IPS-20b (cell line): ENCODE measurements around the gene SPRN.

Experiments used
- H3K27ac ChIP-seq: one replicate; pipeline ENCODE4 v1.5.1; 2013; ENCODE audit warnings: low read length
- H3K27me3 ChIP-seq: 2 replicates; pipeline ENCODE4 v1.6.1; 2013; ENCODE audit warnings: mild to moderate bottlenecking, low read length, inconsistent platforms; ENCODE audit not compliant: insufficient read depth
- H3K36me3 ChIP-seq: 2 replicates; pipeline ENCODE4 v1.6.1; 2013; ENCODE audit warnings: low read depth, mild to moderate bottlenecking, inconsistent platforms, low read length, moderate library complexity; ENCODE audit not compliant: insufficient read depth
- H3K4me1 ChIP-seq: 2 replicates; pipeline ENCODE4 v1.6.1; 2013; ENCODE audit warnings: mild to moderate bottlenecking, control low read depth, inconsistent platforms, low read length, moderate library complexity; ENCODE audit not compliant: insufficient read depth
- H3K4me3 ChIP-seq: 2 replicates; pipeline ENCODE4 v1.5.1; 2013; ENCODE audit warnings: mild to moderate bottlenecking, low read length, inconsistent platforms
- H3K9ac ChIP-seq: 2 replicates; pipeline ENCODE4 v1.6.1; 2013; ENCODE audit warnings: low read depth, mild to moderate bottlenecking, inconsistent platforms, low read length, moderate library complexity
- H3K9me3 ChIP-seq: 2 replicates; pipeline ENCODE4 v1.6.1; 2013; ENCODE audit warnings: mild to moderate bottlenecking, low read depth, low read length, inconsistent platforms; ENCODE audit not compliant: insufficient read depth

SPRN gene

GRCh38 chr10:133462512-133463305 lies 38.3 kb upstream of the SPRN start:
- no peaks in the 10 kb centered on the region for H3K4me1 ChIP-seq
- H3K27ac ChIP-seq, result no peak overlapping the region
- H3K9ac ChIP-seq, result no peak overlapping the region
- peaks cover 90% of the 10 kb centered on the region for H3K9me3 ChIP-seq
- H3K27me3 ChIP-seq, result no peaks in the 10 kb centered on the region
- no peak overlapping the region for H3K4me3 ChIP-seq
- H3K36me3 ChIP-seq, result no peaks in the 10 kb centered on the region

DNA sequence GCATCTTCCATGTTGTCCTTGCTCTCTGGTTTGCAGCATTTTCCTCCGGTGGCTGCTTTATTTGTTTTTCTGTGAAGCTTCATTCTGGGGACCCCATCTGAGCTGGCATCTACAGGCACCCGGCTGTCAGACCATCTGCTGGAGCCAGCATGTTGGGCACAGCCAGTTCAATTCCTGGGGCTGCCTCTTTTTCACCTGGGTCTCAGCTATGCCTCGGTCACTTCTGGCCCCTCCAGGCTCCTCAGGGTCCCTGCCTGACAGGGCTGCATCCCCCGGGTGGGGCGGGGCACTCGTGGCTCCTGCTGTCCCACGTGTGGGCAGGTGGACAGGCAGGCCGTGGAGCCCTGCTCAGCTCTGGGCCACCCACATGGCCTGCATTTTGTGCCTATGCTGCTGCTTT lies 37.4 kb upstream of the SPRN start:
- Histone ChIP-seq H3K27ac (no peak overlapping the region), H3K36me3 (no peaks in the 10 kb centered on the region), H3K9me3 (peaks cover 90% of the 10 kb centered on the region), H3K4me3 (no peak overlapping the region), H3K27me3 (no peaks in the 10 kb centered on the region), H3K4me1 (no peaks in the 10 kb centered on the region), H3K9ac (no peak overlapping the region)

DNA sequence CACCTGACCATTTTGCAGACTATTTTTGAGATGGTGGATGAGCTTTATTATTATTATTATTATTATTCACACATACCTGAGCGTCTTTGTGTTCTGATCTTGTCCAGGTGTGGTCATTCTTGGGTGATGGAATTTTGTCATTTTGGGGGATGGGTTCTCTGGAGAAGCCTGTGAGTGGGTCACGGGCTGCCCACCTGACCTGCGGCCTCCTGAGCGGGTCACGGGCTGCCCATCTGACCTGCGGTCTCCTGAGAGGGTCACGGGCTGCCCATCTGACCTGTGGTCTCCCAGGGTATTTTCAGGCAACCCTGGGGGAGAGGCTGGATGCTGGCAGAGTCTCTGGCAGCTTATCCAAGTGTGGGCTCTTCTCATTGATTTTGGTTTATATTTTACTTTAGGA lies 36.6 kb upstream of the SPRN start:
- Histone ChIP-seq H3K9ac (no peak overlapping the region), H3K36me3 (no peaks in the 10 kb centered on the region), H3K4me1 (no peaks in the 10 kb centered on the region), H3K4me3 (no peak overlapping the region), H3K9me3 (peaks cover 90% of the 10 kb centered on the region), H3K27me3 (no peaks in the 10 kb centered on the region), H3K27ac (no peak overlapping the region)

GRCh38 chr10:133460208-133460769 lies 35.9 kb upstream of the SPRN start:
- H3K4me3 ChIP-seq, result no peak overlapping the region
- H3K9ac ChIP-seq, result no peak overlapping the region
- no peak overlapping the region for H3K27ac ChIP-seq
- no peaks in the 10 kb centered on the region for H3K4me1 ChIP-seq
- H3K36me3 ChIP-seq, result no peaks in the 10 kb centered on the region
- no peaks in the 10 kb centered on the region for H3K27me3 ChIP-seq
- H3K9me3 ChIP-seq, result peaks cover 92% of the 10 kb centered on the region

DNA sequence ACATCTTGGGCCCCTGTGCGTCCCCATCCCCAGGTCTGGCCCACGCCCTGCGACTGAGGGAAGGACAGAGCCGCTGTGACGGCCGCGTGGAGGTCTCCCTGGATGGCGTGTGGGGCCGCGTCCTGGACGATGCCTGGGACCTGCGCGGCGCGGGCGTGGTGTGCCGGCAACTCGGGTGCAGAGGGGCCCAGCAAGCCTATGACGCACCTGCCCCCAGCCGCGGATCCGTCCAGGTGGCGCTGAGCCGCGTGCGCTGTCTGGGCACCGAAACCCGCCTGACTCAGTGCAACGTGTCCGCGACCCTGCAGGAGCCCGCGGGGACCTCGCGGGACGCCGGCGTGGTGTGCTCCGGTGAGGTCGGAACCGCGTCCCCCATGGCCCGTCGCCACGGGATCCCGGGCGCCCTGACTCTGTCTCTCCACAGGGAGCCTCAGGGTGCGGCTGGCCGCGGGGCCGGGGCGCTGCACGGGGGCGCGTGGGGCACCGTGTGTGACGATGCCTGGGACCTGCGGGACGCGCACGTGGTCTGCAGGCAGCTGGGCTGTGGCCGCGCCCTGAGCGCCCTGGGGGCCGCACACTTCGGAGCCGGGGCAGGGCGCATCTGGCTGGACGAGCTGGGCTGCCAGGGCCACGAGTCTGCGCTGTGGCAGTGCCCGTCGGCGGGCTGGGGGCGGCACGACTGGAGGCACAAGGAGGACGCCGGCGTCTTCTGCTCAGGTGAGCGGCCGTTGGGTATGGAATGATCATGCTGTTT lies 35.2 kb upstream of the SPRN start:
- Histone ChIP-seq H3K9me3 (peaks cover 93% of the 10 kb centered on the region), H3K4me3 (no peak overlapping the region), H3K4me1 (no peaks in the 10 kb centered on the region), H3K36me3 (no peaks in the 10 kb centered on the region), H3K27ac (no peak overlapping the region), H3K9ac (no peak overlapping the region), H3K27me3 (no peaks in the 10 kb centered on the region)

DNA sequence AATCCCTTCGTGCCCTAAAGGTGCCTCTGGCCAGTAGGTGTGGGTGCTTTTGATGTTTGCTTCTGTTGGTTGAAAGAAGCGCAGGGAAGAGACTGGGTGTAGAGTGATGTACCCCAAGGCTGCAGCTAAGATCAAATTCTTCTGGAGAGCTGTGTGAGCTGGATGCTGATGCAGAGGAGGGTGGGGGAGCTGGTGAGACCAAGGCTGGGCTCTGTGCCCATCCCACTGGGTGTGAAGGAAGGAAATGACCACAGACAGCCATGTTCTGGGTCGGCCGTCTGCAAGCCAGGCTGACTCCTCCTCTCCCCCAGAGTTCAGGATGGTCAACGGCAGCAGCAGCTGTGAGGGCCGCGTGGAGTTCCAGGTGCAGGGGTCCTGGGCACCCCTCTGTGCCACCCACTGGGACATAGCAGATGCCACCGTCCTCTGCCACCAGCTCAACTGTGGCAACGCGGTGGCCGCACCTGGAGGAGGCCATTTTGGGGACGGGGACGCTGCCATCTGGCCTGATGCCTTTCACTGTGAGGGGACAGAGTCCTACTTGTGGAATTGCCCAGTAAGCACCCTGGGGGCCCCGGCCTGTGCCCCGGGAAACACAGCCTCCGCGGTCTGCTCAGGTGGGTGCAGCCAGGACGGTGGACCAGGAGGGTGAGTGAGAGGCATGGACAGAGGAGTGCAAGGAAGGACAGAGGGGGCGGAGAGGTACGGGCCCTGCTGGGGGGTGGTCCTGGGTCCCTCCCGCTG lies 34.5 kb upstream of the SPRN start:
- Histone ChIP-seq H3K27me3 (no peaks in the 10 kb centered on the region), H3K4me1 (no peaks in the 10 kb centered on the region), H3K36me3 (no peaks in the 10 kb centered on the region), H3K4me3 (no peak overlapping the region), H3K27ac (no peak overlapping the region), H3K9ac (no peak overlapping the region), H3K9me3 (peaks cover 93% of the 10 kb centered on the region)

- H3K36me3 ChIP-seq, result no peaks in the 10 kb centered on the region
- no peak overlapping the region for H3K9ac ChIP-seq
- no peak overlapping the region for H3K27ac ChIP-seq
- H3K4me3 ChIP-seq, result no peak overlapping the region
- H3K27me3 ChIP-seq, result no peaks in the 10 kb centered on the region
- H3K9me3 ChIP-seq, result peaks cover 93% of the 10 kb centered on the region
- no peaks in the 10 kb centered on the region for H3K4me1 ChIP-seq
Measured at GRCh38 chr10:133458021-133458709, 33.7 kb upstream of the SPRN start.

DNA sequence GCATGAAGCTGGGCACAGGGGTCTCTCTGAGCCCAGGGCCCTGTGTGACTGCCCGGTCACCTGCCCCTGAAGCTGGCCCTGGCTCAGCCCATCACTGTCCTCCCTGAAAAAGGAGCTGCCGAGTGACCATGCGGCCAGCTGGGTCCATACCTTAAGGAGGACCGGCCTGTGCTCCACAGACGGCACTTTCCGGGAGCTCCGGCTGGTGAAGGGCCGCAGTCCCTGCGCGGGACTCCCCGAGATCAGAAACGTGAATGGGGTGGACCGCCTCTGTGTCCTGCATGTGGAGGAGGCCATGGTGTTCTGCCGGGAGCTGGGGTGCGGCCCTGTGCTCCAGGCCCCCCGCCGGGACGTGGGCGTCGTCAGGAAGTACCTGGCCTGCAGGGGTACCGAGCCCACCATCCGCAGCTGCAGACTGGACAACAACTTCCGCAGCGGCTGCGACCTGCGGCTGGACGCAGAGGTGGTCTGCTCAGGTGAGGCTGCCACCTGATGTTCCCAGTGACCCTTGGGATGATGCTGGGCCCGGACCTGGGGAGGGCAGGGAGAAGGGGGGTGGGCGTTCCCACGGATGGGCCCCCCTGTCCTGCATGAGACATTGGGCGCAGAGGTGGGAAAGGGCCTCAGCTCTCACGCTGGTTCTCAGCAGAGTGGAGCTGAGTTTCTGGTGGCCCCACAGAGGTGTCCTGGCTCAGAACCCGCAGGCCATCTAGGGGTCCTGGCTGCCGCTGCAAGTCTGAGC lies 32.8 kb upstream of the SPRN start:
- H3K27ac ChIP-seq, result no peak overlapping the region
- H3K36me3 ChIP-seq, result no peaks in the 10 kb centered on the region
- no peaks in the 10 kb centered on the region for H3K4me1 ChIP-seq
- no peaks in the 10 kb centered on the region for H3K27me3 ChIP-seq
- H3K9me3 ChIP-seq, result peaks cover 93% of the 10 kb centered on the region
- H3K9ac ChIP-seq, result no peak overlapping the region
- H3K4me3 ChIP-seq, result no peak overlapping the region

- Histone ChIP-seq H3K4me3 (no peak overlapping the region), H3K9me3 (peaks cover 84% of the 10 kb centered on the region), H3K4me1 (no peaks in the 10 kb centered on the region), H3K27ac (no peak overlapping the region), H3K9ac (no peak overlapping the region), H3K36me3 (no peaks in the 10 kb centered on the region), H3K27me3 (no peaks in the 10 kb centered on the region)
Measured at GRCh38 chr10:133456041-133456951, 31.9 kb upstream of the SPRN start.

GRCh38 chr10:133455611-133456031 lies 31.2 kb upstream of the SPRN start:
- Histone ChIP-seq H3K36me3 (no peaks in the 10 kb centered on the region), H3K9ac (no peak overlapping the region), H3K9me3 (peaks cover 81% of the 10 kb centered on the region)

More at GRCh38 chr10:133455611-133456031, 31.2 kb upstream of the SPRN start:
- H3K4me3 ChIP-seq, result no peak overlapping the region
- H3K27me3 ChIP-seq, result no peaks in the 10 kb centered on the region
- H3K4me1 ChIP-seq, result no peaks in the 10 kb centered on the region
- no peak overlapping the region for H3K27ac ChIP-seq
